T-cell (primary cell): Measurements from ENCODE around the gene GLYAT. TPM values are rescaled to one million over a fixed set of nuclear protein-coding genes. Genes with fewer than 3 reads are reported as not detected.
"Not testable (repeated sequence)": the region's sequence is repeated elsewhere in the genome, so short reads cannot be mapped to it uniquely, and the experiment has no call there.

Experiments
- ATAC-seq, 4 experiments: fragments of 200-7000 bp in 3 of 4; fragments of 150-1000 bp in 1 of 4; cut with Tn5 transposase; replicated peaks in 1 of 4; 1 replicate in 3 of 4; 2 replicates in 1 of 4; pipeline ENCODE4 v1.10.0; 2021; ENCODE audit warnings: moderate library complexity in 3 of 4, mild to moderate bottlenecking in 2 of 4, moderate number of reproducible peaks in 1 of 4
- CTCF ChIA-PET, 2 donors: fragments of 300-600 bp; sonication (Branson Sonifier 250); formaldehyde crosslinking; loops; one replicate each; lab custom pipeline; 2022; ENCODE audit warnings: antibody characterized with exemption in 2 of 2; lab: Charles Lee
- POLR2A ChIA-PET, 2 donors: fragments of 300-600 bp; sonication (Branson Sonifier 250); formaldehyde crosslinking; loops; one replicate each; lab custom pipeline; 2022; ENCODE audit warnings: antibody characterized with exemption in 2 of 2; lab: Charles Lee
- DNase-seq, 35 experiments: peaks; one replicate each; pipeline versions ENCODE4 v3.0.0 to v3.0.0-alpha.2; 2013 to 2023
- H3K27ac ChIP-seq: one replicate; pipeline ENCODE4 v1.5.1; 2013; ENCODE audit warnings: low read length
- H3K27me3 ChIP-seq, 2 experiments: replicated peaks in 1 of 2; 1 replicate in 1 of 2; 2 replicates in 1 of 2; pipeline versions ENCODE4 v1.6.1 to v1.7.0; 2013; ENCODE audit warnings: low read length in 1 of 2, mixed read lengths in 1 of 2; ENCODE audit not compliant: control insufficient read depth in 2 of 2, insufficient read depth in 2 of 2; ENCODE audit errors: extremely low read depth in 1 of 2
- H3K36me3 ChIP-seq, 2 donors: 1 replicate in 1 of 2; 2 replicates in 1 of 2; pipeline versions ENCODE4 v1.6.1 to v1.7.0; 2013; ENCODE audit warnings: low read length in 1 of 2; ENCODE audit not compliant: control insufficient read depth in 2 of 2, insufficient read depth in 1 of 2; ENCODE audit errors: extremely low read depth in 1 of 2
- H3K4me1 ChIP-seq, 2 experiments: 1 replicate in 1 of 2; 2 replicates in 1 of 2; pipeline versions ENCODE4 v1.6.1 to v1.7.0; 2013; ENCODE audit warnings: low read length in 2 of 2, mixed read lengths in 1 of 2; ENCODE audit not compliant: insufficient read depth in 2 of 2, control insufficient read depth in 1 of 2; ENCODE audit errors: extremely low read depth in 1 of 2
- H3K4me3 ChIP-seq, 2 donors: 1 replicate in 1 of 2; 2 replicates in 1 of 2; pipeline versions ENCODE4 v1.5.1 to v1.7.0; 2013; ENCODE audit warnings: mild to moderate bottlenecking in 2 of 2, low read length in 1 of 2, moderate library complexity in 1 of 2; ENCODE audit not compliant: control insufficient read depth in 1 of 2; ENCODE audit errors: extremely low read depth in 1 of 2
- H3K9me3 ChIP-seq: 2 replicates; pipeline ENCODE4 v1.7.0; 2013
- H3K27ac Mint-ChIP-seq, 2 donors: one replicate each; pipeline ENCODE4 v1.8.0; 2020 to 2021; ENCODE audit warnings: mild to moderate bottlenecking in 2 of 2, mixed read lengths in 2 of 2
- H3K27me3 Mint-ChIP-seq, 2 donors: one replicate each; pipeline ENCODE4 v1.8.0; 2021 to 2022; ENCODE audit warnings: mixed read lengths in 2 of 2
- H3K36me3 Mint-ChIP-seq: one replicate; pipeline ENCODE4 v1.8.0; 2021; ENCODE audit warnings: mixed read lengths
- H3K4me1 Mint-ChIP-seq, 3 donors: one replicate each; pipeline ENCODE4 v1.8.0; 2020 to 2022; ENCODE audit warnings: mixed read lengths in 3 of 3, mild to moderate bottlenecking in 1 of 3
- H3K4me3 Mint-ChIP-seq, 3 donors: one replicate each; pipeline ENCODE4 v1.8.0; 2020 to 2022; ENCODE audit warnings: mild to moderate bottlenecking in 3 of 3, mixed read lengths in 3 of 3, moderate library complexity in 3 of 3
- H3K9me3 Mint-ChIP-seq, 3 donors: one replicate each; pipeline ENCODE4 v1.8.0; 2020 to 2022; ENCODE audit warnings: mixed read lengths in 3 of 3
- WGBS: methylation state at CpG from one replicate; pipeline ENCODE4 v1.1.5; 2013; ENCODE audit warnings: missing lambda C conversion rate; ENCODE audit not compliant: insufficient coverage; 5-methylcytosine and 5-hydroxymethylcytosine counted together
- total RNA-seq, 35 experiments: library from RNA in 6 of 35; stranded (reverse) in 6 of 35; fragments of 120-200 nt in 1 of 35; gene quantifications; one replicate each; pipeline versions ENCODE4 v1.2.1 to v1.2.4 and lab custom pipeline; 2013 to 2026

The GLYAT gene
- total RNA-seq, 5 donors from 2014 or later (not counting 1 experiment from before 2014, with no cell fraction given), result not detected

GRCh38 chr11:58711832-58712231 lies 19.9 kb downstream of the GLYAT start:
- Mint-ChIP-seq H3K9me3 (peaks cover 2 to 5% (median 5%) of the 10 kb centered on the region in 3 donors), H3K36me3 (no peaks in the 10 kb centered on the region), H3K27ac (no peak overlapping the region), H3K27me3 (no peaks in the 10 kb centered on the region), H3K4me1 (no peaks in the 10 kb centered on the region), H3K4me3 (no peak overlapping the region)
- no peak overlapping the region for H3K27ac ChIP-seq
- H3K4me1 ChIP-seq, result no peaks in the 10 kb centered on the region
- no peaks in the 10 kb centered on the region for H3K9me3 ChIP-seq
- H3K36me3 ChIP-seq, result no peaks in the 10 kb centered on the region
- no peak overlapping the region for H3K4me3 ChIP-seq
- DNase-seq, result no peak
- CTCF ChIA-PET, result no interaction called here
- no peaks in the 10 kb centered on the region for H3K27me3 ChIP-seq
- POLR2A ChIA-PET, result no interaction called here
- ATAC-seq, result no peak
- 78% methylated on average over 1 of the region's 2 CpGs for WGBS

- Histone ChIP-seq H3K4me1 (no peaks in the 10 kb centered on the region), H3K9me3 (no peaks in the 10 kb centered on the region), H3K4me3 (no peak overlapping the region), H3K27me3 (peaks cover 0 to 7% of the 10 kb centered on the region in 2 experiments), H3K36me3 (no peaks in the 10 kb centered on the region), H3K27ac (no peak overlapping the region)
- ATAC-seq (no peak), DNase-seq (no peak)
- Mint-ChIP-seq H3K36me3 (no peaks in the 10 kb centered on the region), H3K4me3 (no peak overlapping the region), H3K9me3 (peaks cover 7 to 20% (median 18%) of the 10 kb centered on the region in 3 donors), H3K4me1 (no peaks in the 10 kb centered on the region), H3K27me3 (peaks cover 0 to 3% of the 10 kb centered on the region in 2 donors), H3K27ac (no peak overlapping the region)
- ChIA-PET POLR2A (interaction anchor here in 1 of 2 donors (0.6 kb wide), 1 partner anchor 26 kb away, joined by 3 read pairs; no protein-coding TSS in a partner anchor), CTCF (no interaction called here)
- WGBS, result 100% methylated on average over 1 of the region's 3 CpGs
These were observed 24.0 kb downstream of the GLYAT start for GRCh38 chr11:58707767-58708166.

- H3K27me3 ChIP-seq, H3K27me3 Mint-ChIP-seq, DNase-seq, H3K27ac ChIP-seq, H3K4me1 ChIP-seq, POLR2A ChIA-PET, H3K4me3 ChIP-seq, H3K36me3 Mint-ChIP-seq, H3K4me1 Mint-ChIP-seq, H3K9me3 ChIP-seq, ATAC-seq, H3K4me3 Mint-ChIP-seq, H3K27ac Mint-ChIP-seq, CTCF ChIA-PET, H3K9me3 Mint-ChIP-seq, H3K36me3 ChIP-seq: not testable (repeated sequence)
- no CpG with 5 or more reads among the region's 3 CpGs for WGBS
These were observed 34.9 kb downstream of the GLYAT start for GRCh38 chr11:58696825-58697224.

- Mint-ChIP-seq H3K4me3 (no peak overlapping the region), H3K27ac (no peak overlapping the region), H3K36me3 (no peaks in the 10 kb centered on the region), H3K4me1 (no peaks in the 10 kb centered on the region), H3K9me3 (peaks cover 0 to 3% (median 0%) of the 10 kb centered on the region in 3 donors), H3K27me3 (no peaks in the 10 kb centered on the region)
- Histone ChIP-seq H3K4me3 (no peak overlapping the region), H3K27ac (no peak overlapping the region), H3K9me3 (no peaks in the 10 kb centered on the region), H3K4me1 (no peaks in the 10 kb centered on the region), H3K27me3 (no peaks in the 10 kb centered on the region), H3K36me3 (no peaks in the 10 kb centered on the region)
- ChIA-PET POLR2A (no interaction called here), CTCF (no interaction called here)
- no CpG with 5 or more reads among the region's 1 CpG for WGBS
- no peak for DNase-seq
- no peak for ATAC-seq
These were observed 38.7 kb downstream of the GLYAT start for GRCh38 chr11:58693026-58693425.

- Histone ChIP-seq H3K27ac (no peak overlapping the region), H3K9me3 (no peaks in the 10 kb centered on the region), H3K27me3 (no peaks in the 10 kb centered on the region), H3K4me3 (no peak overlapping the region), H3K4me1 (no peaks in the 10 kb centered on the region), H3K36me3 (no peaks in the 10 kb centered on the region)
- no peaks in the 10 kb centered on the region for H3K36me3 Mint-ChIP-seq
- ATAC-seq, result no peak
- no peak overlapping the region for H3K27ac Mint-ChIP-seq
- H3K4me1 Mint-ChIP-seq, result peaks cover 0 to 6% (median 0%) of the 10 kb centered on the region in 3 donors
- H3K4me3 Mint-ChIP-seq, result no peak overlapping the region
- no peaks in the 10 kb centered on the region for H3K27me3 Mint-ChIP-seq
- no CpG with 5 or more reads among the region's 5 CpGs for WGBS
- POLR2A ChIA-PET, result no interaction called here
- CTCF ChIA-PET, result interaction anchor here in 1 of 2 donors (1.3 kb wide), 1 partner anchor 14 kb away, joined by 3 read pairs; no protein-coding TSS in a partner anchor
- DNase-seq, result no peak
- peaks cover 0 to 3% (median 0%) of the 10 kb centered on the region in 3 donors for H3K9me3 Mint-ChIP-seq
These were observed 40.1 kb downstream of the GLYAT start for GRCh38 chr11:58691675-58692074.

- Mint-ChIP-seq H3K9me3 (peaks cover 0 to 3% (median 0%) of the 10 kb centered on the region in 3 donors), H3K36me3 (no peaks in the 10 kb centered on the region), H3K27me3 (no peaks in the 10 kb centered on the region), H3K4me3 (no peak overlapping the region), H3K4me1 (peaks cover 12 to 14% (median 13%) of the 10 kb centered on the region in 3 donors), H3K27ac (peak overlapping the region in 1 of 2 donors; percentile 17)
- Histone ChIP-seq H3K4me3 (no peak overlapping the region), H3K36me3 (no peaks in the 10 kb centered on the region), H3K27me3 (no peaks in the 10 kb centered on the region), H3K4me1 (no peaks in the 10 kb centered on the region), H3K9me3 (no peaks in the 10 kb centered on the region), H3K27ac (no peak overlapping the region)
- ChIA-PET POLR2A (interaction anchor here in 1 of 2 donors (0.7 kb wide), 1 partner anchor 12 kb away, joined by 4 read pairs; no protein-coding TSS in a partner anchor), CTCF (no interaction called here)
- no peak for DNase-seq
- WGBS, result 63% methylated on average over 1 of the region's 4 CpGs
- no peak for ATAC-seq
These were observed 42.8 kb downstream of the GLYAT start for GRCh38 chr11:58688789-58689503.
